HepG2 (cell line): ENCODE data around the gene TMEM98. TPM values are rescaled to one million over a fixed set of nuclear protein-coding genes. Genes with fewer than 3 reads are reported as not detected.
A peak's percentile ranks its signal among the peaks of the same experiment; 100 is the strongest.

Experiments
- ELF3 ChIP-seq: IDR thresholded peaks from 2 replicates; pipeline ENCODE4 v1.6.1; 2016; ENCODE audit warnings: missing genetic modification reagents, missing compliant biosample characterization
- FIP1L1 ChIP-seq: fragments of 200-400 bp; formaldehyde crosslinking; IDR thresholded peaks from 2 replicates; pipeline ENCODE4 v1.6.1; 2018; ENCODE audit warnings: low read depth, mild to moderate bottlenecking, low read length, moderate library complexity, borderline replicate concordance; ENCODE audit not compliant: insufficient read depth
- FOXA1 ChIP-seq, 2 experiments: fragments of 450-650 bp in 1 of 2; sonication (generic) in 1 of 2; formaldehyde crosslinking in 1 of 2; IDR thresholded peaks; 2 replicates each; pipeline versions ENCODE4 v1.4.0 to v1.6.1; 2016 to 2020; ENCODE audit warnings: missing genetic modification reagents in 1 of 2
- FOXK2 ChIP-seq: fragments of 450-650 bp; IDR thresholded peaks from 2 replicates; pipeline ENCODE4 v1.6.1; 2016
- KDM1A ChIP-seq: IDR thresholded peaks from 2 replicates; pipeline ENCODE4 v1.6.1; 2016; ENCODE audit warnings: missing compliant biosample characterization
- KLF15 ChIP-seq: sonication (generic); formaldehyde crosslinking; IDR thresholded peaks from 2 replicates; pipeline ENCODE4 v1.8.1; 2023; ENCODE audit warnings: borderline replicate concordance, mild to moderate bottlenecking, inconsistent platforms, missing genetic modification reagents, mixed read lengths
- MYNN ChIP-seq: sonication (generic); formaldehyde crosslinking; IDR thresholded peaks from 2 replicates; pipeline ENCODE4 v1.4.0; 2020; ENCODE audit warnings: mild to moderate bottlenecking, low read depth, missing genetic modification reagents
- PPARG ChIP-seq: conservative IDR thresholded peaks from 2 replicates; pipeline ENCODE4 v1.6.1; 2016; ENCODE audit warnings: missing biosample characterization, missing genetic modification reagents
- SP140L ChIP-seq: sonication (generic); formaldehyde crosslinking; IDR thresholded peaks from 2 replicates; pipeline ENCODE4 v1.4.0; 2020; ENCODE audit warnings: missing genetic modification reagents, borderline replicate concordance
- SRSF4 ChIP-seq: fragments of 200-400 bp; formaldehyde crosslinking; IDR thresholded peaks from one replicate; pipeline ENCODE4 v1.6.1; 2018; ENCODE audit warnings: mild to moderate bottlenecking, low read depth, low read length, moderate library complexity; ENCODE audit not compliant: poor library complexity, severe bottlenecking
- TBP ChIP-seq: sonication (generic); formaldehyde crosslinking; IDR thresholded peaks from 2 replicates; pipeline ENCODE4 v1.5.0; 2020; ENCODE audit warnings: missing genetic modification reagents
- ZFP82 ChIP-seq: sonication (generic); formaldehyde crosslinking; IDR thresholded peaks from 2 replicates; pipeline ENCODE4 v1.5.1; 2020; ENCODE audit warnings: mild to moderate bottlenecking, missing genetic modification reagents, borderline replicate concordance
- ZNF253 ChIP-seq: sonication (generic); formaldehyde crosslinking; IDR thresholded peaks from 2 replicates; pipeline ENCODE4 v1.8.0; 2022; ENCODE audit warnings: mild to moderate bottlenecking, missing genetic modification reagents, borderline replicate concordance
- ZNF629 ChIP-seq: sonication (generic); formaldehyde crosslinking; conservative IDR thresholded peaks from 2 replicates; pipeline ENCODE4 v1.5.0; 2020; ENCODE audit warnings: missing genetic modification reagents
- polyA plus RNA-seq, 8 experiments: library from polyadenylated mRNA; depleted of rRNA in 3 of 8; stranded (reverse) in 7 of 8; unstranded in 1 of 8; fragments of >200 nt; fragmentation: Illumina TruSeq in 4 of 8; extraction: Trizol in 4 of 8; gene quantifications; 2 replicates each; pipeline versions ENCODE4 v1.2.1 to v1.2.3, GENCODE V29; 2011 to 2016; ENCODE audit warnings: low read depth in 4 of 8, missing spikeins in 1 of 8, mixed read lengths in 1 of 8; ENCODE audit not compliant: insufficient read depth in 1 of 8
- total RNA-seq, 5 experiments: library from RNA; depleted of rRNA; stranded (reverse); fragments of >200 nt; fragmentation: Illumina TruSeq; extraction: Trizol; gene quantifications; 2 replicates each; pipeline ENCODE4 v1.2.3, GENCODE V29; 2016; ENCODE audit warnings: low read depth in 1 of 5
- TF ChIP-seq, protein P1 (sequence below): sonication (generic); formaldehyde crosslinking; IDR thresholded peaks from 2 replicates; pipeline ENCODE4 v1.4.0; 2020; ENCODE audit warnings: missing genetic modification reagents
- TF ChIP-seq, protein P2 (sequence below): sonication (generic); formaldehyde crosslinking; IDR thresholded peaks from 2 replicates; pipeline ENCODE4 v1.4.0; 2020; ENCODE audit warnings: missing genetic modification reagents, mild to moderate bottlenecking, borderline replicate concordance
- TF ChIP-seq, protein P3 (sequence below): sonication (generic); formaldehyde crosslinking; IDR thresholded peaks from 2 replicates; pipeline ENCODE4 v1.5.1; 2020; ENCODE audit warnings: mild to moderate bottlenecking, missing genetic modification reagents, moderate library complexity
- TF ChIP-seq, protein P4 (sequence below): sonication (generic); formaldehyde crosslinking; IDR thresholded peaks from 2 replicates; pipeline ENCODE4 v1.8.0; 2022; ENCODE audit warnings: mild to moderate bottlenecking, missing genetic modification reagents, moderate library complexity
- TF ChIP-seq, protein P5 (sequence below): IDR thresholded peaks from 2 replicates; pipeline ENCODE4 v1.6.1; 2018; ENCODE audit warnings: missing genetic modification reagents

TMEM98 gene
- total and polyA plus RNA-seq, 2 of the 13 experiments (the other 11 are each of a cell fraction or from before 2014, with no cell fraction given) = 103 to 175 TPM

DNA sequence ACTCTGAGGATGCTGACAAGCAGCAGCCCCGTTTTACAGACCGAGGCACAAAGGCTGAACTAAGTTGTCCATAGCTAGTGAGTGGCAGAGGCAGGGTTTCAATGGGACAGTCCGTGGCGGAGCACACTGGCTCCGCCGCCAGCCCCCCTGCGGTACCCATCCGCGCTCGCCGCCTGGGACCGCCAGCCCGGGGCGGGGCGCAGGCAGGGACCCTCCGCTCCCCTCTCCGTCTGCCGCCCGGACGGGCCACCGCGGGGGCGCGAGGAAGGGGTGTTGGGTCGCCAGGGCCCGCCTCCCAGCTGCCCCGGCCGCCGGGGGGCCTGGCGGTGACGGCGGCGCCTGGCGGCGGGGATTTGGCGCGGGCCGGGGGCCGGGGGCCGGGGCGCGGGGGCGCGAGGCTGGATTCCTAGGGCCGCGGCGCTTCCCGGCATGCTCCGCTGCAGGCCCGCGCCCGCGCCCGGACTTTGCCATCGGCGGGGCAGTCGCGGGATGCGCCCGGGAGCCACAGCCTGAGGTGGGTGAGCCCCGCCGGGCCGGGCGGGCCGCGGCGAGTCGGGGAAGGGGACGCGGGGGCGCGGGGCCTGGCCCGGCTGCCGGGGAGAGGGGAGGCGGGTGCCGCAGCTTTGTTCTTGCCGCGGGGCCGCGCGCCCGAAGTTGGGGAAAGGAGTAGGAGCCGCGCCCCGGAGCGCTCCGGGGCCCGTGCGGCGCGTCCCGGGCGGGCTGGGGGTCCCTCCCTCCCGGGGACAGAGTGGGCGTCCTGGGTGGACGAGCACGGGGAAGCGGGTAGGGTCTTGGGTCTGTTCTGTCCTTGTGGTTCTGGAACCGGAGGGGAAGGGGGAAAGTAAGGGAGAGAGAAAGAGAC is at the start of gene TMEM98 (continued):
- TF ChIP-seq, protein P1, sequence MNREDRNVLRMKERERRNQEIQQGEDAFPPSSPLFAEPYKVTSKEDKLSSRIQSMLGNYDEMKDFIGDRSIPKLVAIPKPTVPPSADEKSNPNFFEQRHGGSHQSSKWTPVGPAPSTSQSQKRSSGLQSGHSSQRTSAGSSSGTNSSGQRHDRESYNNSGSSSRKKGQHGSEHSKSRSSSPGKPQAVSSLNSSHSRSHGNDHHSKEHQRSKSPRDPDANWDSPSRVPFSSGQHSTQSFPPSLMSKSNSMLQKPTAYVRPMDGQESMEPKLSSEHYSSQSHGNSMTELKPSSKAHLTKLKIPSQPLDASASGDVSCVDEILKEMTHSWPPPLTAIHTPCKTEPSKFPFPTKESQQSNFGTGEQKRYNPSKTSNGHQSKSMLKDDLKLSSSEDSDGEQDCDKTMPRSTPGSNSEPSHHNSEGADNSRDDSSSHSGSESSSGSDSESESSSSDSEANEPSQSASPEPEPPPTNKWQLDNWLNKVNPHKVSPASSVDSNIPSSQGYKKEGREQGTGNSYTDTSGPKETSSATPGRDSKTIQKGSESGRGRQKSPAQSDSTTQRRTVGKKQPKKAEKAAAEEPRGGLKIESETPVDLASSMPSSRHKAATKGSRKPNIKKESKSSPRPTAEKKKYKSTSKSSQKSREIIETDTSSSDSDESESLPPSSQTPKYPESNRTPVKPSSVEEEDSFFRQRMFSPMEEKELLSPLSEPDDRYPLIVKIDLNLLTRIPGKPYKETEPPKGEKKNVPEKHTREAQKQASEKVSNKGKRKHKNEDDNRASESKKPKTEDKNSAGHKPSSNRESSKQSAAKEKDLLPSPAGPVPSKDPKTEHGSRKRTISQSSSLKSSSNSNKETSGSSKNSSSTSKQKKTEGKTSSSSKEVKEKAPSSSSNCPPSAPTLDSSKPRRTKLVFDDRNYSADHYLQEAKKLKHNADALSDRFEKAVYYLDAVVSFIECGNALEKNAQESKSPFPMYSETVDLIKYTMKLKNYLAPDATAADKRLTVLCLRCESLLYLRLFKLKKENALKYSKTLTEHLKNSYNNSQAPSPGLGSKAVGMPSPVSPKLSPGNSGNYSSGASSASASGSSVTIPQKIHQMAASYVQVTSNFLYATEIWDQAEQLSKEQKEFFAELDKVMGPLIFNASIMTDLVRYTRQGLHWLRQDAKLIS (CRISPR knock-in tag) = no peak
- TF ChIP-seq TBP (CRISPR knock-in tag) (no peak), FIP1L1 (no peak), ZNF629 (CRISPR knock-in tag) (peak; percentile 66), MYNN (no peak), SP140L (CRISPR knock-in tag) (no peak), SRSF4 (no peak), PPARG (CRISPR knock-in tag) (no peak), ELF3 (CRISPR knock-in tag) (no peak), FOXA1 (IDR thresholded peaks at IDR 0.05) (no peak), FOXA1 (CRISPR knock-in tag; IDR thresholded peaks at IDR 0.05) (no peak), KLF15 (no peak), FOXK2 (no peak), ZNF253 (CRISPR knock-in tag) (no peak), KDM1A (CRISPR knock-in tag) (no peak), ZFP82 (CRISPR knock-in tag) (no peak)
- TF ChIP-seq, protein P2, sequence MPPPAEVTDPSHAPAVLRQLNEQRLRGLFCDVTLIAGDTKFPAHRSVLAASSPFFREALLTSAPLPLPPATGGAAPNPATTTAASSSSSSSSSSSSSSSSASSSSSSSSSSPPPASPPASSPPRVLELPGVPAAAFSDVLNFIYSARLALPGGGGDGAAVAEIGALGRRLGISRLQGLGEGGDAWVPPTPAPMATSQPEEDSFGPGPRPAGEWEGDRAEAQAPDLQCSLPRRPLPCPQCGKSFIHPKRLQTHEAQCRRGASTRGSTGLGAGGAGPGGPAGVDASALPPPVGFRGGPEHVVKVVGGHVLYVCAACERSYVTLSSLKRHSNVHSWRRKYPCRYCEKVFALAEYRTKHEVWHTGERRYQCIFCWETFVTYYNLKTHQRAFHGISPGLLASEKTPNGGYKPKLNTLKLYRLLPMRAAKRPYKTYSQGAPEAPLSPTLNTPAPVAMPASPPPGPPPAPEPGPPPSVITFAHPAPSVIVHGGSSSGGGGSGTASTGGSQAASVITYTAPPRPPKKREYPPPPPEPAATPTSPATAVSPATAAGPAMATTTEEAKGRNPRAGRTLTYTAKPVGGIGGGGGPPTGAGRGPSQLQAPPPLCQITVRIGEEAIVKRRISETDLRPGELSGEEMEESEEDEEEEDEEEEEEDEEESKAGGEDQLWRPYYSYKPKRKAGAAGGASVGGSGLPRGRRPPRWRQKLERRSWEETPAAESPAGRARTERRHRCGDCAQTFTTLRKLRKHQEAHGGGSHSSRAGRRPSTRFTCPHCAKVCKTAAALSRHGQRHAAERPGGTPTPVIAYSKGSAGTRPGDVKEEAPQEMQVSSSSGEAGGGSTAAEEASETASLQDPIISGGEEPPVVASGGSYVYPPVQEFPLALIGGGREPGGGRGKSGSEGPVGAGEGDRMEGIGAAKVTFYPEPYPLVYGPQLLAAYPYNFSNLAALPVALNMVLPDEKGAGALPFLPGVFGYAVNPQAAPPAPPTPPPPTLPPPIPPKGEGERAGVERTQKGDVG = no peak
- TF ChIP-seq, protein P3, sequence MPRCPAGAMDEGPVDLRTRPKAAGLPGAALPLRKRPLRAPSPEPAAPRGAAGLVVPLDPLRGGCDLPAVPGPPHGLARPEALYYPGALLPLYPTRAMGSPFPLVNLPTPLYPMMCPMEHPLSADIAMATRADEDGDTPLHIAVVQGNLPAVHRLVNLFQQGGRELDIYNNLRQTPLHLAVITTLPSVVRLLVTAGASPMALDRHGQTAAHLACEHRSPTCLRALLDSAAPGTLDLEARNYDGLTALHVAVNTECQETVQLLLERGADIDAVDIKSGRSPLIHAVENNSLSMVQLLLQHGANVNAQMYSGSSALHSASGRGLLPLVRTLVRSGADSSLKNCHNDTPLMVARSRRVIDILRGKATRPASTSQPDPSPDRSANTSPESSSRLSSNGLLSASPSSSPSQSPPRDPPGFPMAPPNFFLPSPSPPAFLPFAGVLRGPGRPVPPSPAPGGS (CRISPR knock-in tag) = no peak
- TF ChIP-seq, protein P4, sequence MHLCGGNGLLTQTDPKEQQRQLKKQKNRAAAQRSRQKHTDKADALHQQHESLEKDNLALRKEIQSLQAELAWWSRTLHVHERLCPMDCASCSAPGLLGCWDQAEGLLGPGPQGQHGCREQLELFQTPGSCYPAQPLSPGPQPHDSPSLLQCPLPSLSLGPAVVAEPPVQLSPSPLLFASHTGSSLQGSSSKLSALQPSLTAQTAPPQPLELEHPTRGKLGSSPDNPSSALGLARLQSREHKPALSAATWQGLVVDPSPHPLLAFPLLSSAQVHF (CRISPR knock-in tag) = no peak
- TF ChIP-seq, protein P5, sequence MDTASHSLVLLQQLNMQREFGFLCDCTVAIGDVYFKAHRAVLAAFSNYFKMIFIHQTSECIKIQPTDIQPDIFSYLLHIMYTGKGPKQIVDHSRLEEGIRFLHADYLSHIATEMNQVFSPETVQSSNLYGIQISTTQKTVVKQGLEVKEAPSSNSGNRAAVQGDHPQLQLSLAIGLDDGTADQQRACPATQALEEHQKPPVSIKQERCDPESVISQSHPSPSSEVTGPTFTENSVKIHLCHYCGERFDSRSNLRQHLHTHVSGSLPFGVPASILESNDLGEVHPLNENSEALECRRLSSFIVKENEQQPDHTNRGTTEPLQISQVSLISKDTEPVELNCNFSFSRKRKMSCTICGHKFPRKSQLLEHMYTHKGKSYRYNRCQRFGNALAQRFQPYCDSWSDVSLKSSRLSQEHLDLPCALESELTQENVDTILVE (CRISPR knock-in tag) = no peak
